NCI-H128 (cell line): ENCODE data around the gene ADGRD1.
"Not testable (repeated sequence)": the region's sequence is repeated elsewhere in the genome, so short reads cannot be mapped to it uniquely, and the experiment has no call there.

Source experiments
- DNase-seq: peaks from one replicate; lab custom pipeline; 2025; ENCODE audit not compliant: unreplicated experiment; lab: John Stamatoyannopoulos, UW

The ADGRD1 gene

GRCh38 chr12:131113568-131114270 is 160.0 kb downstream of the ADGRD1 start:
- no peak for DNase-seq

DNA sequence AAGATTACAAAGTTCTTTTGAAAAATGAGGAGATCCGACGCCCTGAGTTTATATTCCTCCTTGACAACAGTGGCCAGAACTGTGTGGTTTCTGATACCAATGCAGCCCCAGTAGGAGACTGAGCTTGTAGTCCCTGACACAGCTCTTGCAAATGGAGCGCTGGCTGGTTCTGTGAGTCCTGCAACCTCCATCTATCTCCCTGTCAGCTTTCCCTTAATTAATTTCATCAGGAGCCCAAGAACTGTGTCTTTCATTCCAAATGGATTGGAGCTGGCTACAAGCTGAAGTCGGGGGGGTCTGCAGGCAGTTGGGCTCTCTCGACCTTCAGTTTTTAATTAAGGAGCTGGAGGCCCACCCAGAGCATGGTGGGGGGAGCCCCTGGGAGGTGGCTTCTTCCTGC is 160.6 kb downstream of the ADGRD1 start:
- no peak for DNase-seq

DNA sequence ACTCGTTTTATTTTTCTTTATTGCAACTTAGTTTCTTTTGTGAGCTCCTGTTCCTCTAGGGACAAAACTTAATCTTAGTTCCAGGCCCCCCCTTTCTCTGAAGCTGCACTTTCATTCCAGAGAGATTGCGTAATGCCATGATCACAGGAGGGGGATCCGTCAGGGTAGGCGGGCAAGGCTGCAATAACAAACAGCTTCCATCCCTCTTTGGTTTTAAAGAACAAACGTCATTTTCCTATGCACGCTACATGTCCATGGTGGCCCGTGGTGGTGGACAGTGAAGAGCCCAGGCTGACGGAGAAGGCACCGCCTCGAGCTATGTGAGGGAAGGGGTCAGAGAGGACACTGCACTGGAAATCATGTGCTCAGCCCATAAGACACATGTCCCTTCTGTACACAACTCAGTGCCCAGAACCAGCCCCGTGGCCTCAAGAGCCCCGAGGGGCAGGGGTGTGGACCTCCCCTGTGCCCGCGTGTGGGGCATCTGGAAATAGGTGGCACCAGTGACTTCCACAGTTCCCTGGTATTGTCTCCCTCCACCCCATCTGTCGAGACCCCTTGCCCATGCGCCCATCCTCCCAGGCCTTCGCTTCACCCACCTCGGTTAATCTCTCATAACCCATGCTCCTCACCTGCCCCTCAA is 161.4 kb downstream of the ADGRD1 start:
- no peak for DNase-seq

DNA sequence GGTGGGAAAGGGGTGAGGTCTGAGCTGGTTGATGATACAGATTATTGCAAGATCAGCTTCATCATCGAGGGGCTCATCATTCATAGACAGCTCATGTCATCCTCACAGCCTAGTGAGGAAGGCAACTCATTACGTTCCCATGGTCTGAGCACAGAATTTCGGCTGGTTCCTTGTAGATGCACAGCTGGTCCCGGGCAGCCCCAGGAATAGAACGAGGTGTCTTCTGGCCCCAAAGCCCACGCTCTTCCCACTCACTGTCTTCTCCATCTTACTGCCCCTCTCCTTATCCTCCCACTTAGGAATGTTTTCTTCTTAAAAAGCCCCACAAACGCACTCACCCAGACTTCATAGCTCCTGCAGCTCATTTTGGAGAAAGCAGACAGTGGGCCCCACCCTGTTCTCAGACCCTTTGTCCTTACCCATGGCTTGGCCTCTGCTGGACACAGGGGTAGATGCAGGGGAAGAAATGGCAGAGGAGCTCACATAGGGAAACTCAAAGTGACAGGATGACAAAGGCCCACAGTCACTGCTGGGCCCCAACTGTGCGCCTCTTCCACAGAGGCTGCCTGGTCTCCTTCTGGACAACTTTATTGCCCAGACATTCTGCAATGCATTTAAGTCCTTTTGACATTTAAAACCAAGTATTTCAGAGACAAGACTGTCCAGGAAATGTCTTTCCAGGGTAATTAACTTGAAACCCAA is 162.2 kb downstream of the ADGRD1 start:
- DNase-seq = no peak

GRCh38 chr12:131116468-131117117 is 162.9 kb downstream of the ADGRD1 start:
- DNase-seq = no peak

GRCh38 chr12:131117438-131118245 is 163.9 kb downstream of the ADGRD1 start:
- no peak for DNase-seq

DNA sequence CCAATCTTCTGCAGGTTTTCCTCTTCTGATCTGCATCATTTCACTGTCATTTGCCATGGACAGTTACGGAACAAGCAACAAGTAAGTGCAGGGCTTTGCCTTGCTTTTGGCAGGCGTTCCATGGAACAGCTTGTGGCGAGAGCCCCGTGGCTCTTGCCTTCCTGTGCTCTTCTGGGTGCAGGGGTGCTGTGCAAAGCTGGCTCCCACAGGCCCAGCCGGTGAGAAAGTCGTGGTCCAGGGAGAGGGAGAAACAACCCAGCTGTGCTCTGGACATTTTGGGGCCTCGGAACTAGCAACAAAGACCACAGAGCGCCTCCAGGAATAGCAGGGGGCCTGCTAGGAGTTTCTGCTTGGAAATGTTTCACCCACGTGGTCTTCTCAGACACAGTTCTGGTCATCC is 164.7 kb downstream of the ADGRD1 start:
- DNase-seq = no peak

- DNase-seq = not testable (repeated sequence)
Measured at GRCh38 chr12:131119345-131119744, 165.6 kb downstream of the ADGRD1 start.

GRCh38 chr12:131119936-131120335 is 166.2 kb downstream of the ADGRD1 start:
- DNase-seq = no peak

DNA sequence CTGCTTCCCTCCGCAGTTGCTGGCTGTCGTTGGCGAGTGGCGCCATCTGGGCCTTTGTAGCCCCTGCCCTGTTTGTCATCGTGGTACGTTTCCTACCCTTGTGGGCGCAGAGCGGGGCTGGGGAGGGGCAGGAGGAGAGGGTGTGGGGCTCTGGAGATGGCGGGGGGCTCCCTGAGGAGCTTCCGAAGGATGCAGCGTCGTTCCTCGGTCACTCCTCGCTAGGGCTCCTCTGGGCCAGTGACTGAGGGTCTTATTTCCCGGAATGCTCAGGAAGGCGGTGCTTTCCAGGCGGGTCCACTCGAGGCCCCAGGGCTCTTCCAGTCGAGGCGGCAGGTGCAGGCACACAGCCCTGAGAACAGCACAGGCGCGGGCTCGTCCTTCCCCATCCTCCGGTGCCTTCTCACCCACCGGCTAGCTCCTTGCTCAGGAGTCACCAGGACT is 167.1 kb downstream of the ADGRD1 start:
- DNase-seq = no peak

- DNase-seq = no peak
Measured at GRCh38 chr12:131121705-131122405, 168.1 kb downstream of the ADGRD1 start.

DNA sequence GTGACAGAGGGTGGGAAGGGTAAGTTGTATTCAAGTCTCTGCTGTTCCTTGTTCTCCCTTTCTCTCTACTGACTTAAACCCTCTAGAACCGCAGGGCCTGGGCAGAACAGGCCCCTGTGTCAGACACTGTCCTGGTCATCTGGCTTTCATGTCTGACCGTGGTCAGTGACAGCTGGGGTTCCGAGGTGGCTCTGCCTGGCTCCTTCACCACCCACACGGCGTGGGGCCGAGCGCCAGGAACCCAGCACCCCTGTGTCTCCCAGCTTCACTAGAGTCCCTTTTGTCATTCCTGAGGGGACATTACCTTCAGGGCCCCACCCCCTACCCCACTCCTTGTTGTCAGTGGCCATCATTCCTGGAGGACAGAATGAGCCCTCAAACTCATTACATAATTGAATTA is 168.9 kb downstream of the ADGRD1 start:
- no peak for DNase-seq

- DNase-seq = no peak
Measured at GRCh38 chr12:131123817-131124216, 170.1 kb downstream of the ADGRD1 start.

GRCh38 chr12:131124487-131125280 is 171.0 kb downstream of the ADGRD1 start:
- no peak for DNase-seq

DNA sequence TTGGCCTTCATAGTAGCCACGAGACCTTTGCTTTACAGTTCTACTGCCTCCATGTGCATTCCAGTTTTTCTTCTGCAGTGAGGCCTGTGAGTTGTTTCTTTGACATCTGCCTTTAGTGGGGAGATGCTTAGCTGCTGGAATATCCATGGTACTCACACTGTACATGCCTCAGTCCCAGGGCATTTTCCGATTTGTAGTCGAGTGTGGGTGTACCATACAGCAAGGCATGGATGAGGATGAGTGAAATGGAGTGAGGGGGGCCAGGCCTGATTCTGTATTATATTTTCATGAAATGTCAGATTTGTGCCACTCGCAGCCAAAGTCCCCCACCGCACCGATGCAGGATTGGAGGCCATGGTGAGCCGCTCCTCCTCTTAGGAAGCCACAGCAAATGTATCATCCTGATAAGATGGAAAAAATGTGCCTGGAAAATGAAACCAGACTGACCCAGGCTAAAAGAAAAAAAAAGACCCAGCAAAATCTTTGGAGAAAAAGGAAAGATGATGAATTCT is 173.0 kb downstream of the ADGRD1 start:
- DNase-seq = no peak

DNA sequence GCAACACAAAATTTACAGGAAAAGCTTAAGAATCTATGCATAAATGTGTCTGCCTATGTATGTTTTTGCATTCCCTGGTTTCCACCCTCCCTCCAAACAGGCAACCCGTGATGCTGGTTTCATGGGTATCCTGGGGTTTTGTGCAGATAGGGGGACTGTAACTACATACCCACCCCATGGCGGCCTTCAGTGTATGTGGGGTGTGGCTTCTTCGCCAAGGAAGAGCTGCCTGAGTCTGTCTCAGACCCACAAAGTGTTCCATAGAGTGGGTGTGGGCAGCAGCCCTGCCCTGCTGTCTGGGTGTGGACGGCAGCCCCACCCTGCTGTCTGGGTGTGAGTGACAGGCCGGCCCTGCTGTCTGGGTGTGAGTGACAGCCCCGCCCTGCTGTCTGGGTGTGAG is 174.8 kb downstream of the ADGRD1 start:
- DNase-seq = no peak

- DNase-seq = not testable (repeated sequence)
Measured at GRCh38 chr12:131128966-131129619, 175.4 kb downstream of the ADGRD1 start.

DNA sequence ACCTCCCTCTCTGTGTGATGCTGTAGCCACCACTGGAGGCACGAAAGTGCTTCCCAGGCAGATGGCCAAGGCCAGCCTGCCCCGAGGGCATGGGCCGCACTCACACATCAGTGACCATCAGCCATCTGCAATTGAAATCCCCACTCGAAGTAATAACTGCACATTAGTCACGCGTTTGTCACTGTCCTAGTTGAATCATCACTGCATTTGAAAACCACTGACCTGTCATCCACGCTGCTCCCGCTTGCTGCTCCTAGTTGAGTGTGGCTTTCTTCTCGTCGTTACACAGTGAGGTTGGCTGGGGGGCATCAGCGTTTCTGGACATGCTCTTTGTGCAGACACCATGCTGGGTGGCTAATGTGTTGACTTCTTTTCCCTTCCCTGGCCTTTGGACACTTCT is 176.1 kb downstream of the ADGRD1 start:
- DNase-seq = no peak
